GM18873 (cell line): Measurements from ENCODE around the gene RANBP1.

Source experiments
- ATAC-seq: cut with Tn5 transposase; IDR thresholded peaks from one replicate; pipeline ENCODE4 v1.9.1; 2021; ENCODE audit warnings: mild to moderate bottlenecking, moderate library complexity, moderate number of reproducible peaks; ENCODE audit not compliant: unreplicated experiment, low FRiP score

Gene RANBP1

DNA sequence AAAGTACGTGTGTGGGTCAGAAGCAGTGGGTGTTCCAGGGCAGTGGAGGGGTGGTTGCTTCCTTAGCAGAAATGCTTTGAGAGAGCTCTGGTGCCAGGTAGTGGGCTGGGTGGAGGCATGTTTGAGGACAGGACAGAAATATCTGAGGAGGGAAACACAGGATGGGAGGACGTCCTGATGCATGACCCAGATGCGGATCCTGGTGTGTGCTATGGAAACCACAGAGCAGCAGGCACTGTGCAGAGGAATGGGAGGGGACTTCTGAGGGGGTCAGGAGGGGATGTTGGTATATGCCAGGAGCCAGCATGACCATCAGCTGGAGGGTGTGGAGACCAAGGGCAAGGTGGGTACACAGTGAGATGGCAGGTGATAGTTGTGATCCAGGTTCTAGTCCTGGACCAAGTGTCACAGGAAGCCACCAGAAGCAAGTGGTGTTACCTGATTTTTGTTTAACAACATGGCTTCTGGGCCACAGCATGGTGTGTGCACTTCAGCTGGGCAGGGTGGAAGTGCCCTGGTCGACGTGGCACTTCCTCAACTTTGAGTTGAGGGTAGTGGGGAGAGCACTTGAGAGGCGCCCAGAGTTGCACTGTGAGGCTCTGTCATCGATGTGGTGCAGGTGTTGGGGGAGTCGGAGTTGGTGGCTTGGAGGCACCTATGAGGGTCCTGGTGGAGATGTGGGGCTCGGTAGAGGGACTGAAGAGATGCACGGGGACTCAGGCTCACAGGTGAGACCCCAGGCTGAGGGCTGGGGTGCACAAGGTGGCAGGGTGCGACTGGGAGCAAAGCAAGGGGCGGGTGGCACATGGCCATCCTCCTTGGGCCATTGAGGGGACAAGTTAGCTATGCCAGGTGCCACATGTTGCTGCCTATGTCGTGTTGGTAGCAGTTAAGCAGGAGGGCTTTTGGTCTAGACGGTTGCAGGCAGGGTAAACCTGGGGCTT is 28.3 kb upstream of the RANBP1 start:
- no peak for ATAC-seq

DNA sequence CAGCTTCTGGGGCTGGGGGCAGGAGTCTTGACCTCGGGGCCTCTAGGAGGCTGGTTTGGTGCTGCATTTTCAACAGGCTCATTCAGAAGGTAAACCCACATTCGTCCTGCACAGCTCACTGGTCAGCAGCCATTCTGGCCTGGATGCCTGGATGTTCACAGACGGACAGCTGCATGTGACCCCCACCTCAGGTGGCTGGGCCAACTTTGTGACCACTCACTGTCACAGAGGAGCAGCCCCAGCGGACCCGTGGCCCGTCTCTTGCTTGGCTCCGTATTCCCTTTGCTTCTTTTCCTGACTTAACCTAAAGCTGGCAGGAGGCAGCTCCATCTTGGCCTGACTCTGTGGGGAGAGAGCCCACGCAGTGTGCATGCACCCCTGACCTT is 27.6 kb upstream of the RANBP1 start:
- ATAC-seq: no peak

DNA sequence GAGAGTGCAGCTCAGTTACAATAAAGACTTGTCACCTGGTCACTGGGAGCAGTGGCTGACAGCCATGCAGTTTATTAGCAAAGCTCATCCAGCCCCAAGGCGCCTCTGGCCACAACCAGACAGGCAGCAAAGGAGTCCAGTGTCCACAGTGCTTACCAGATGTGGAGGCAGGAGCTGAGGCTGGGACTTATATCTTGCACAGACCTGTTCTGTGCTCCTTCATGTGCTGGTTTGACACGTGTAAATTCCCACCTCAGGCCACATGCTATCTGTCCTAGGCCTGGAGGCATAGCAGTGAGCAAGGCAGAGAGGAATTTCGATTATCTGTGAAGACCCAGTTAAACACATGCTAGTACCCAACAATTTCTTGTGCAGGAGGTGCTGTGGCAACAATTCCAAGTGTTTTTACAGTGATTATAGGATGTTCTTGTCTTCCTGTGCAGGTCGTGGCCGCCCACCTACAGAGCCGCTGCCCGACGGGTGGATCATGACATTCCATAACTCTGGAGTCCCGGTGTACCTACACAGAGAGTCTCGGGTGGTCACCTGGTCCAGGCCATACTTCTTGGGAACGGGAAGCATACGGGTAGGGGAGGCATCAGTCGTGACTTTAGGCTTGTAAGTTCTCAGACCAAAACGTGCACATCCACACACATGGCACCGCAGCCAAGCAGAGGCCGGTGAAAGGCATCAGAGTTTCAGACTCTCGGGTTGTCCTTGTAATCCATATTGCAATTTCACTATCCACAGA is 26.5 kb upstream of the RANBP1 start:
- ATAC-seq: no peak

GRCh38 chr22:20089977-20090729 is 25.8 kb upstream of the RANBP1 start:
- no peak for ATAC-seq

DNA sequence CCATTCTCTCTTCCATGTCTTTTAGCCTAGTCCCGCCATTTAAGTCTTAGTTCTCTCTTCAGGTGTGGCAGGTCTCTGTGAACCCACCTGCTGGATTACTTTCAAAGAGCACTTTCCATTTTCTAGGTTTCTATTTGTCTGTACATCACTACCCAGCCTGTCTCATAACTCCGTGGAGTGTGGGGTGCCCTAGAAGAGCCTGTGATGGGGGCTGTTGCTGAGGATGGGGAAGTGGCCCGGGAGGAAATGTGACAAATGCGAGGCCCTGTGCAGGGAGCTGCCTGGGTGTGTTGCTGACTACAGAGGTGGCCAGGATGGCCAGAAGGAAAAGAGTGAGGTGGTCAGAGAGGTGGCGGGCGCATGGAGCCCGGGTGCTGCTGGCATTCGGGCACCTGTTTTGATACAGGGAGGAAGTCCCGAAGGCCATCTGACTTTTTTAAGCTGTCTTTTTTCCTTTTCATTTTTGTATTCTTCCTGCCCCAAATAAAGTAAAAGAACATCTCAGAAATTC is 25.1 kb upstream of the RANBP1 start:
- no peak for ATAC-seq

DNA sequence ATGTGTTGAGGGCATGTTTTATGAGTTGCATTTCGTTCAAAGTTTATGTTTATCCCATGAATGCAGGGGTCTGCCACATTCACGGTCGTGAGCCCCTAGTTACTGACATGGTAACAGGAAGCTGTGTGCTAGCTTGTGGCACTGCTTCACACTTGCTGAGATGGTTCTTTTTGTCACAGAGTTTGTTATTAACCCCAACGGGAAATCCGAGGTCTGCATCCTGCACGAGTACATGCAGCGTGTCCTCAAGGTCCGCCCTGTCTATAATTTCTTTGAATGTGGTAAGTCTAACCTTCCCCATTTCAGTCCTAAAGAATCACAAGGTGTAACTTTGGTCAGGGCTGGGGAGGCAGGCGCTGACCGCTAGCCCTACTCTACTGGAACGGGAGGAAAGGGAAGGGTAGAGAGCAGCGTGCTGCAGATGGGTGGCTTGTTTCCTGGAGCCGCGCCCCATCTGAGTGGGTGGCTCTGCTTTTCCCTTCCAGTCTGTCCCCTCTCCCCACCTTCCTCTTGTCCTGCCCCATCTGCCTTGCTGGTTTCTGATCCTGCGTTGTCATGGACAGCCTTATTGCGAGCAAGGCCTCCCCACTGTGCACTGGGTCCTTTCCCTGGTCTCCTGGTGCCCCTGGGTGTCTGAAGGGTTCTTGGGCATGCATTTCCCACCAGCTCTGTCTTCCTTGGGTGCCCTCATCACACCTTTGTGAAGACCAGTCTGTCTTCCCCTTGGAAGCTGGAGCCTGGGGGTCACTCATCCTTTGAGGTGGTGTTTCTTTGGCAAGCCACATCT is 24.0 kb upstream of the RANBP1 start:
- ATAC-seq: no peak

DNA sequence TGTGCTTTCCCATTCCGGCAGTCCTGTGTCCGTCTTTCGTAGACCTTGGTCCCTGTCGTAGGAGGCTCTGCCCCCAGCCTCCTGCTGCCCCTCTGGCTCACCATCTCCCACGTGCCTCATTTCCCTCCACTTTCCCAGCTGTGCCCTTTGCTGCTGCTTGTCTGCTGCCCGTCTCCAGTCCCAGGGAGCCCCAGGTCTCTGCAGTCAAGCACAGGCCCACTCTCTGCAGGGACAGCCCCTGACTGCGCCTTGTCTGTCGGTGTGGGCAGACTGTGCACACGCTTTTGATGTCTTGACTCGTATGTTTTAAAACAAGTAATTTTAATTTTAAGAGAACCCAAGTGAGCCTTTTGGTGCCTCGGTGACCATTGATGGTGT is 23.4 kb upstream of the RANBP1 start:
- ATAC-seq: no peak

DNA sequence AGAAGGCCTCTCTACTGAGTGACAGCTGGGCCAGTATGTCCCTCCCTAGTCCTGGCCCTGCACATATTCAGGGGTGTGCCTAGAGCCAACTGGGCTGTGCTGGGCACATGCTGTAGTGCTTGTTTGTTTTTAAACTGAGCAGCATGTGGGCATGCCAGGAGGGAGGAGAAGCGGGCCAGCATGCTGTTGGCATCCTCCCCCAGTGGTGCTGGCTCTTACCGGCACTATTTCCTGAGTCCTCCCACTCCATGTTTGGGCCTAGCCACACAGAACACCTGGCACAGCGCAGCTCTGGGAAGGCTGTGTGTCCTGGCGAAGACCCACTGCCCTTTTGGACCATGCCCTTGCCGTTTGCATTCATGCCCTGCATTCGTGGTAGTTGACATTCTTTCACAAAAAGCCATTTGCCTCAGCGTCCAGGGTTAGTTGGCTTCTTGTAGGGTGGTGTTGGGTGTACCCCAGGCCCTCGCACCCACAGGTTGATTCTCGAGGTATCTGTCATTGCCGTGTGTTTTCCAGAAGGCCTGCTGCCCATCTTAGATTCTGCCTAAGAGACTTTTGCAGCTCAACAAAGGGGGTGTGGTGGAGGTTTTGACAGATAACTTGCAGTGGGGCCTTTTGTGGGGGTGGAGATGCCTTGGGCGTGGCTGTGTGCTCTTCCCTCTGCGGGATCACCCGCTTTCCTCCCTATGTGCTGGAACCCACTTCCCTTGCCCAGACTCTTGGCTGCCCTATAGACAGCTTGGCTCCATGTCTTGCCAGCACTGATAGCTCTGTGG is 22.3 kb upstream of the RANBP1 start:
- ATAC-seq: no peak

GRCh38 chr22:20094197-20094807 is 21.6 kb upstream of the RANBP1 start:
- ATAC-seq: no peak

DNA sequence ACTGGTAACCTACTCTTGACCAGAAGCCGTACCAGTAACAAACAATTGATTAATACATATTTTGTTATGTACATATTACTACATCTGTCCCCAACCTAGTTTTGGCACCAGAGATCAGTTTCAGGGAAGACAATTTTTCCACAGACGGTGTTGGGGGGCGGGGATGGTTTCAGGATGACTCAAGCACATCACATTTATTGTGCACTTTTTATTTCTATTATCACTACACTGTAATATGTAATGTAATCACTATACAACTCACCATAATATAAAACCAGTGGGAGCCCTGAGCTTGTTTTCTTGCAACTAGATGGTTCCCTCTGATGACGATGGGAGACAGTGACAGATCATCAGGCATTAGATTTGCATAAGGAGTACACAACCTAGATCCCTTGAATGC is 20.4 kb upstream of the RANBP1 start:
- ATAC-seq: no peak

GRCh38 chr22:20096574-20097420 is 19.1 kb upstream of the RANBP1 start:
- no peak for ATAC-seq

- no peak for ATAC-seq
Observed at GRCh38 chr22:20099099-20099711, 16.7 kb upstream of the RANBP1 start.

GRCh38 chr22:20101638-20102037 is 14.3 kb upstream of the RANBP1 start:
- ATAC-seq: no peak

DNA sequence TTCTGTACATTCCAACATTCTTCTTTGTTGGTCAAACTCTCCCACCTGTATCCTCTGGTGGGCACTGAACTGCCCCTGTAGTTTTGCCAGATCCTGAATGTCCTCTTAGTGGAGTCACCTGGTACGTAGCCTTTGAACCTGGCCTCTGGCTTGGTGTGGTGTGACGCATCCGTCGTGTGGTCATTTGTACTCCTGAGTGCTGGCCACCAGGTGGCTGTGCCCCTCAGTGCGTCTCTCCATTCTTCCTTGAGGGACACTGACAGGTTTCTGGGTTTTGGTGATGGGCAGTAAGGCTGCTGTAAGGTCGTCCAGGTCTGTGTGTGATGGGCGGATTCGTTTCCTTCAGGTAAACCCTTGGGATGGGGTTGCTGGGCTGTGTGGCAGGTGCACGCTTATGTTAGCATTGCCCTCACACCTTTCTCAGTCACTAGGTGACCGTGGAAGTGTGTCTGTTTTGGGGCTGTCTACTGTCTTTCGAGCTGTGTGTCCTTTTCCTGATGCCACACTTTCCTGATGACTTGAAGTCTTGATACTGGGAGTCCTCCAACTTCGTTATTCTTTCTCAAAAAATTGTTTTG is 13.6 kb upstream of the RANBP1 start:
- no peak for ATAC-seq

DNA sequence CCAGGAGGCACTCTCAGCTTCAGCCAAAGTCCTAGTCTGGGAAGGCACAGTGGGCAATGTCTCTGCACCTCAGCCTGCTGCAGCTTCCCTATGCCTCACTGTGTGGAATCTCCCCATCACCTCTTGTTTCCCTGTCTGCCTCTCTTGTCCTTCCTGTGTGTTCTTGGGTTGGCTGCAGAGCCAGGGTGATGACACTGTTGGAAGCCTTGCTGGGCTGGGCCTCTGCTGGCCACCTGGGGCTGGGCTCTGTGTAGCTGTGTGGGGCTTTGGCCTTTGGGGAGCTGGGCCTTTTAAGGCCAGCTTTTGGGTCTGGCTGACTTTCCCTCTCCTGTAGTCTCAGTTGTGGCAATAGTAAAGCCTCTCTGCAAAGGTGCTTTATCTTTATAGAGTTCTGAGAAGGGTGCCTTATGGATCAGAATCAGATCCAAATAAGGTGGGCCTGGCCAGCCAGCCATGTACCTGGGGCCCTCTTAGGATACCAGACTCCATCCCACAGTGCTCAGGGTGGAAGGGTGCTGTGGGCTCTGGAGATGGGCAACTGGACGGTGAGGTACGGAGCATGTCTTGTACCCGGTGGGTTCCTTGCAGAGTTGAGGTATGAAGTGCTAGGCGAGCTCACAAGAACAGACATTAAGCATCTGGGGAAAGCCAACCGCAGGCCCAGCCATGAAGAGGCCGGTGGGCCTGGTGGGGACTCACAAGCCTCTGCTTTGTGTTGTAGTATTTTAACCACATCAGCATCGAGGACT is 10.3 kb upstream of the RANBP1 start:
- no peak for ATAC-seq

DNA sequence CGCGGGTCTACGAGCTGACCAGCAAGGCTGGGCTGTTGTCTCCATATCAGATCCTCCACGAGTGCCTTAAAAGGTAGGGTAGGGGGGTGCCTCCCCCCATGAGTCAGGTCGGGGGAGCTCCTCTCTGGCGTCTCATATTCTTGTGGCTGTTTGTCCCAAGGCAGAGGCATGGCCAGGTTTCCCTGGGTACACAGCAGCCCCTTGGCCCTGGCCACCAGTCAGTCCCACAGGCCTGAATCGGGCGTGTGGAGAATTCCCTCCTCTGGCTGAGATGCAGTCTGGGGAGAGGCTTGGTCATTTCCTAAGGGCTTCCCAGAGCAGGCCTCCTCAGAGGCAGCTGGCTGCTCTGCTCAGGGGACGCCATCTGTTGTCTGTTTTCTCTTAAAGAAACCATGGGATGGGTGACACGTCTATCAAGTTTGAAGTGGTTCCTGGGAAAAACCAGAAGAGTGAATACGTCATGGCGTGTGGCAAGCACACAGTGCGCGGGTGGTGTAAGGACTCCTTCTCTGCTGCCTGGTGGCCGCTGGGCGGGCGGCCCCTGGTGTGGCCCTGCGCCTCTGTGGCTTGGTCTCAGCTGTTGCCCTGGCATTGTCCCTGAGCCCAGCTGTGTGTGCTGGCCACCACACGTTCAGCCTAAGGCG is 9.6 kb upstream of the RANBP1 start:
- ATAC-seq: no peak
